Fibroblast of skin of right quadriceps (primary cell): Measurements from ENCODE around the gene KRT31.
"Not testable (repeated sequence)": the region's sequence is repeated elsewhere in the genome, so short reads cannot be mapped to it uniquely, and the experiment has no call there.

ENCODE experiments used
- DNase-seq: peaks from one replicate; pipeline ENCODE4 v3.0.0-alpha.2; 2013

The KRT31 gene

DNA sequence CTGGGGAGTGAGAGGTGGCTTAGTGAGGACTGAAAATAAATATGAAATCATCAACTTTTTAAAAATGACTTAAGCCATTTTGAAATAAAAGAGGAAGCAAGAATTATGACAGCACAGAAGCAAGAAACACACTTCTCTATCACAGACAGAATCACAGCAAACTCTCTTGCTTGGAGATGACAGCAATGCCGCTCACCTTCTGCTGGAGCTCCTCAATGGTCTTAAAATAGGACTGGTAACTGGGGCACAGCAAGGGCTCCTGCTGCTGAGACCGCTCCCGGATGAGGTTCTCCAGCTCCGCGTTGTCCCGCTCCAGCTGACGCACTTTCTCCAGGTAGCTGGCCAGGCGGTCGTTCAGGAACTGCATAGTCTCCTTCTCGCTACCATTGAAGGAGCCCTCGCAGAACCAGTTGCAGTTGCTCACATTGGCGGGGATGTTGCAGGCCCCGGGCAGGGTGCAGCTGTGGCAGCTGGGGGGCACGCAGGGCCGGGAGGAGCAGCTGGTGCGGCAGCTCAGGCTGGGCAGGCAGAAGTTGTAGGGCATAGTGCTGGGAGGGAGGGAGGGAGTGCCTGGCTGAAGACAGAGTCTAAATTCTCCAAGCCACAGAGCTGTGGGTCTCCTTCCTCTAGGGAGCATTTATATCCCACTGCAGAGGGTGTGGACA is at the start of gene KRT31:
Gene KRT31, minus strand, starts transcription at position 613 of the 665 bp plus-strand sequence. Its CDS starts 69 bp downstream, at position 544.
- DNase-seq = no peak

DNA sequence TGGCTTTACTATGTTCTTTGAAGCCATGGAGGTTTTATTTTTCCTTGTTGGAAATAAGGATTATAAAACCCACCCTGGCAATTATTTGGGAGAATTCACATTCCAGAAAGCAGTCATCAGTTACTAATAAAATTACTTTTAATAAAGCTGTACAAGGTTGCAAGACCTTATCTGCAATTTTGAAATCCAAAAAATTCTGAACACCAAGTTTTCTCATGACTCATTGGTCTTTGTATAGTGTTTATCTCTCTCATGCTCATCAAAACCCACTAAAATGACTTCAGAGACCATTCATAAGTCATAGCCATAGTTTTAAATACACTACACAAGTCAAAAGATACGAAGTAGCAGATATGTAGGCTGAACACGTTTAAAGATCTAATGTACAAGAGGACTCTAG is 49.4 kb upstream of the KRT31 start:
- DNase-seq = peak; percentile 71

DNA sequence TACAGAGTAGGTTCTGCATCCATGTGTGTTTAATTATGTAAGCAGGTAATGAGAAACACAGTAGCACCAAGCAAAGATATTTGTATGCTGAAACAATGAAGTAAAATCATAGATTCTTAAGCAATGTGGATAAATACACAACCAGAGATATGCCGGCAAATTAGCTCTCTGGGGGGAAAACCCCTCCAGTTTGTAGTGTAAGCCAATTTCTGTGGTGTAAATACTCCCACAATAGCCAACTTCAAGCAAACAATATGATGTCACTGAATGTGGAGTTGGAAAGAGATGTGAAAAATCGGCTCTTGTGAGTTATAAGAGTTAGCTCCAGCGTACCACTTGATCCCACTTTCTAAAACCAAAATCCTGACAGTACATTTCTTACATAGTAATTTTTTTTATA is 47.2 kb upstream of the KRT31 start:
- DNase-seq = no peak

DNA sequence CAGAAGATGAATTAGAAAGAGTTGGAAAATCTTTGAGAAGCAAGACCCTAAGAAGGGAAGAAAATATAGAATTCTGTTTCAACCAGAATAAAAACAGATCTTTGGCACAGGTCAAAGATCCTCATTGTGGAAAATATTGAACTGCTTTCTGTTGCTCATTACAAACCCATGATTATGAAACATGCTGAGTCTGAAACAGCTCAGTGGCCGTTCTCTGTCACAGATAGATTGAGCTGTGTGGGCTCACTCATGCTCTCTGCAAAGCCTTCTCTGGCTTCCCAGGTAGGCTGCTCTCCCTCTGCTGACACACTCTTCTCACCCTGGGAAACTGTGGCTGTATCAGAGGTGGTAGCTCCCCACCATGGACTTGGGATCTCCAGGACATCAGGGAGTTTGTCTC is 46.8 kb upstream of the KRT31 start:
- DNase-seq = no peak

- peak; percentile 40 for DNase-seq
Measured at GRCh38 chr17:41442739-41443138, 45.3 kb upstream of the KRT31 start.

- no peak for DNase-seq
Measured at GRCh38 chr17:41440531-41441033, 43.2 kb upstream of the KRT31 start, which contains the start of gene KRT38. Gene KRT38, minus strand, starts transcription at chr17:41440983. Its CDS starts 62 bp downstream, at chr17:41440921.

DNA sequence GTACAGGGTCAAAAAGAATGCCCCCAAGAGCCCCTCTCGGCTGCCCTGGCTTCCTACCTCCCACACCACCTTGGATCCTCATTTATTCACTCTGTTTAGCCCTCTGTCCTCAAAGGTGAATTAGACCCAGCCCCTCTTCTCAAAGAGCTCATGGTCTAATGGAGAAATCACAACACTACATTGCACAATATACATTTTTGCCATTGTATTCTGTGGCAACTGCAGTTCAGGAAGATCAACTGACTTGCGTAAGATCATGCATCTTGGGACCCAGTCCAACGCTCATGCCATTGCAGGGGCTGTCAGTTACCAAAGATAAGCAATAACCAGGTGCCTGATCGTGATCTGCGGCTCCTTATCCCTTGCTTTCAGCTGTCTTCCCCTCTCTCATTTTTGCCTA is 42.0 kb upstream of the KRT31 start:
- no peak for DNase-seq

GRCh38 chr17:41437769-41438168 is 40.4 kb upstream of the KRT31 start:
- no peak for DNase-seq

DNA sequence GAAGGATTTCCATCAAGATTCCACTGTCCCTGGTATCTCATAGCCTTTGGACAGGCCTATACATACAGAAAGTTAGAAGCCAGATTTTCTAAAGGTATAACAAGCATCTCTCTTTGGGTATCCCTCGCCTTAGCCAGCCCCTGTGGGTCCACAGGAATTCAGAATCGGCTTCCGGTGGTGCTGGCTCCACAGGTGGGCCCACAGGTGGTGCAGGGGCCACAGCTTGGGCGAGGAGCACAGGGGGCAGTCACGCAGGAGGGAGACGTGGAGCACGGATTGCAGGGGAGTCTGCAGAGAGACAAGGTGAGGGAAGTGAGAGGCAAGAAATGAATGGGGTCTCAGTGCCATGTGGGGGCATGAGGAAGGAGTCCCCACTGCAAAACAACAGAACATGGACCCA is 39.8 kb upstream of the KRT31 start:
- DNase-seq = no peak

- no peak for DNase-seq
Measured at GRCh38 chr17:41434415-41434814, 37.0 kb upstream of the KRT31 start.

- DNase-seq = no peak
Measured at GRCh38 chr17:41434005-41434404, 36.6 kb upstream of the KRT31 start.

DNA sequence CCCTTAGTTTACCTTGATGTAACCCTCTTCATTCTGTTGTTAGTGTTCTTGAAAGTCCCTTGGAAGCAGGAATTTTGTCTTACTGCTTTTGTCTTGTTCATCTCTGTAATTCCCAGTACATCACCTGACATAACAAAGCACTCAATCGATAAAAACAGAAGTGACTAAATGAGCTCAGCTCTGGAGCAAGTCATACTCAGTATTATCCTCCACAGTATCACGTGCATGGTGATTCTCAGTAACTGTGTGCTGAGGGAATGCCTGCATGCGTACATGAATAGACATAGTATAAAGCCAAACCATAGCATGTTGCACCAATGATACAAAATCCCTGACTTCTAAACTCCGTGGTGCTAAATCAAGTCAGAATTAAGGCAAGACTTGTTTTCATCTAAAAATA is 36.2 kb upstream of the KRT31 start:
- DNase-seq = no peak

DNA sequence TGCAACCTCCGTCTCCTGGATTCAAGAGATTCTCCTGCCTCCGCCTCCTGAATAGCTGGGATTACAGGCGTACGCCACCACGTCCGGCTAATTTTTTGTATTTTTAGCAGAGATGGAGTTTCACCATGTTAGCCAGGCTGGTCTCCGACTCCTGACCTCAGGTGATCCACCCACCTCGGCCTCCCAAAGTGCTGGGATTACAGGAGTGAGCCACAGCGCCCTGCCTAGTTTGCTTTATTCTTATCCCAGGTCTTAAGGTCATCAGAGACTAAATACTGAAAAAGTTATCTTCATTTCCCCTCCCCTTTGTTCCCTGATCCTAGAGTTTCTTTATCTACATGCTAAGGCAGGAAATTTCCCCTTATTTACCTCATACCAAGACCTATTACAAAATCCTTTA is 33.0 kb upstream of the KRT31 start:
- DNase-seq = not testable (repeated sequence)

GRCh38 chr17:41429667-41430066 is 32.3 kb upstream of the KRT31 start:
- no peak for DNase-seq

DNA sequence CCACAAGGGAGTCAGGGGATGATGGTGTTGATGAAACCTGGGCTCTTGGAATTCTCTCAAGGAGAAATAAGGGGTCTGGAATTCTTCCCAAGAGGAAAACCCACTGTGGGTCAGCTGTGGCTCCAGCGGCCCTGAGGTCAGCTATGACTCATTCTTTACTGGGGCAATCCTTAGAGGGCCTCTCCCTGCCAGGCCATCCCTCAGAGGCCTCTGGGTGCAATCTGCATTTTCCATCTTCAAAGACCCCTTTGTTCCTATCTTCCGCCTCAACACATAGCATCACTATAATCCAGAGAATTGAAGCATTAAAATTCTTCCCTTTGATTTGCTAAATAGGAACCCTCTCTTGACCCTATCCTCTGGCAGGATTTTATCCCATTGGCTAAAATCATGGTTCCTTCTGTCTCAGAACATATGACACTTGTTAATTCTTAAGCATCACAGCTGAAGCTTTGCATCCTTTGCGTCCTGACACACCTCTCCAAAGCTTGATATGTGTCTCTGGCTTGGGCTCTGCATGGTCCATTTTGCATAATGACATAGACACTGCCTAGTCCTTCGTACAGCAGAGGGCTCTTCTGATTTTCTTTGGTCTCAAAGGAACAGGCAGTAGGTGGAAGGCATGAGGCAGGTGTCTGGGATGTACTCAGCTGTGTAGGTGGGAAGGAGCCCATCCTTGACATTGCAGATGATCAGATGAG is 31.3 kb upstream of the KRT31 start:
- peak; percentile 25 for DNase-seq

- DNase-seq = no peak
Measured at GRCh38 chr17:41424111-41424635, 26.8 kb upstream of the KRT31 start, which contains the start of gene KRT37. Gene KRT37, minus strand, starts transcription at chr17:41424585. Its CDS starts 62 bp downstream, at chr17:41424523.

GRCh38 chr17:41422586-41422985 is 25.2 kb upstream of the KRT31 start:
- not testable (repeated sequence) for DNase-seq

GRCh38 chr17:41421617-41422016 is 24.2 kb upstream of the KRT31 start:
- DNase-seq = no peak

DNA sequence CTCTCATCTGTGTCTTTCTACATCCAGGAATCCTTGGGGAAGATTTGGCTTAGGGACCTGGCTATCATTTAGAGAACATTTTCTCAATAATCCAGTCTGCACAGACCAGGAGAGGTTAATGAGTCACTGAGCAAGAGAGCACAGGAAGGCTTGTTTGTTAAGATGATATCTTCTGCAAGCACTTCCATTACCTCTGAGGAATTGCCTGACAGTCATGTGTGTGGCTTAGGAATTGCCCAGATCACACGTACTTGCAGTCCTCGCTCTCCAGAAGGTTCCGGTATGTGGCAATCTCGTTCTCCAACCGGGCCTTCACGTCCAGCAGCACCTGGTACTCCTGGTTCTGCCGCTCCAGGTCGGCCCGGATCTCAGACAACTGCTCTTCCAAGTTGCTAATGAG is 23.7 kb upstream of the KRT31 start:
- peak; percentile 43 for DNase-seq

GRCh38 chr17:41420134-41420533 is 22.7 kb upstream of the KRT31 start:
- peak; percentile 12 for DNase-seq

DNA sequence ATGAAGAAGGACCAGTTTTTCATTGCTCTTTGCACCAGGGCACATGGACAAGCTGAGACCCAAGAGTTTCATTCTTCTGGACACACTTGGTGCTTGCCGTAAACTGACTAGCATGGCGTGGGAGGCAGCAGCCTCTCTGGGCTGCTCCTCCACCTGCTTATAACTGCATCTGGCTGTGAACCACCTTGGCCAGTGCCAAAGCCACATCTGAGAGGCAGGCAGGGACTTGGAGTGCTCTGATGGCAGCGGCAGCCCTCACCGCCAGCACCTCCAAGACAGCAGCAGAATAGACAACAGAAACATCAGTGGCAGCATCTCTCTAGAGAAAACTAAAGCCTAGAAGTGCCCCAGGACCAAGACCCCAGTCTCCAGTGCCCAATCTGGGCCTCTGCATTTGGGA is 22.3 kb upstream of the KRT31 start:
- DNase-seq = no peak

DNA sequence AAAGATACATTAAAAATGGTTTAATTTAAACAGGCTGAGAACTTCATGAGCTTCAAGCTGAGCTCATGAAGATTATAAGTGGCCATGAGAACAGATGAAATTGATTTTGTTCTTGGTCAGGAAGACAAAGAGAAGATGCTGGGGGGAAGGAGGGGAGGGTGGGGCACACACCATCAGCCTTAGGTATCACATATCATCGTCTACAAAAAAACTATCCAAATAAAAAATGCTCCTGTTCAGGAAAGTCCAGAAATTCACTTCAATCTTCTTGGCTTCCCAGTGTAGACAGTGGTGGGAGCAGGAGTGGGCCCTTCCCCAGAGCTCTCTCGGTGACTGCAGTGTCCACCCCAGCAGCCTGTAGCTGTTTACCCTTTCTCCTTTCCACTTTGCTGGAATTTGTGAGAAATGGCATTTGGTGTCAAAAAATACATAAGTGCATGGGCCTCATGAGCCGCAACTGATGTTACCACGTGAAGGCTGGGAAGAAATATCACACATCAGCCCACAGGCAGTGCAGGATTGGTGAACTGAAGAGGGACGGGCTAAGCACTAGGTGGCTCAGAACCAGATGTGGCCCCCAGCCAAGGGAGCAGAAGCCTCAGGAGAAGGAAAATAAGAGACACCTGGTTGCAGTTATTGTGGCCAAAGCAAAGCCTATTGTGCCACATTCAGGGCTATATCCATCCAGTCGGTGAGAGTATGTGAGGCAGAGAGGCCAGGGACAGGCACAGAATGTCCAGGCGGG is 20.9 kb upstream of the KRT31 start:
- DNase-seq = no peak

GRCh38 chr17:41417576-41418015 is 20.2 kb upstream of the KRT31 start:
- DNase-seq = no peak
